NT2/D1 (cell line): ENCODE measurements around the gene TNFSF10.

ENCODE experiments used
- SUZ12 ChIP-seq: IDR thresholded peaks from 2 replicates; pipeline ENCODE4 v1.6.1; 2011; ENCODE audit not compliant: insufficient read length, insufficient read depth; ENCODE audit errors: extremely low read depth
- ZNF274 ChIP-seq: IDR thresholded peaks from 2 replicates; pipeline ENCODE4 v1.6.1; 2011; ENCODE audit warnings: mild to moderate bottlenecking, low read depth, low read length

DNA sequence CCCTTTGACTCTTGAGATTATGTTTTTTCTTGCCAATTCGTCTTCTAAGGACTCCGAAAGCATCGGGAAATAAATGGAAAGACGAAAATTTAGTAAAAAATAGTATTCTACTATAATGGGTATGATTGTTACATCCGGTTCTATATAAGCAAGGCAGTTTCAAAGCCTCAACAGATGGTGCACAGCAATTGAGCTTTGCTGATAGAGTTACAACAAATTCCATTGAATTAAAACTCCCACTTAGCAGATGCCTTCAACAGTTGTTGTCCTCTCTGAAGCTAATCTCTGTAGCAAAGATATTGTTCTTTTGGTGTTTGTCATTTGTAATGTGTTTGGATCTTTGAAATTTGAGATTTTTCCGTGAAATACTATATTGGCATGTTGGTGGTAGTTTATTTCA is 58.9 kb downstream of the TNFSF10 start:
- no peak for TF ChIP-seq ZNF274
- TF ChIP-seq SUZ12: no peak
